Ammon's horn (tissue), 1 donor: ENCODE results near the gene FGF14.

Experiments used
- DNase-seq: peaks from one replicate; pipeline ENCODE4 v3.0.0-alpha.2; 2016; ENCODE audit warnings: low spot score

FGF14 gene

DNA sequence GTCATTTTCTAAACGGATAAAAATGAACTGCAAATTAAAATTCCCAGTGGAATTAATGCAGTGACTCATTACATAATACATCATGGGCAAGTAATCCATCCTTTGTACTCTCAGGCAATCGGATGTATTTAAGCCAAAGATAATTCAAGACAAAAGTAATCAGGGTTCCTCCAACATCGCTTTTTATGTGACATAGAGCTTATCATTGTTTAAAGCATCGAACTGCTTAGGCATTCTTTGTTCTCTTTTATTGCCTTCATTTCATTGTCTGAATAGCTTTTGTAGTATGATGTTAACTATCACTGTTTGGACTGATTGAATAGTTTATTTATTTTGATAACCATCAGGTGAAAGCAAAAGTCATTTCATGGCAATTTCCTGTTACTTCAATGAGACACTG is 740.0 kb downstream of the FGF14 start:
- no peak for DNase-seq
